Camera-type eye (tissue), 1 donor: ENCODE measurements around the gene NUP210. TPM values are rescaled to one million over a fixed set of nuclear protein-coding genes. Genes with fewer than 3 reads are reported as not detected.

ENCODE experiments used
- total RNA-seq: library from RNA; depleted of rRNA; stranded (reverse); fragments of >200 nt; gene quantifications from one replicate; pipeline ENCODE4 v1.2.3, GENCODE V29; 2014

Gene NUP210
- total RNA-seq = 29.5 TPM

GRCh38 chr3:13420045-13420830, at the start of gene NUP210:
TSS of gene NUP210 (minus strand) at chr3:13420322. CDS start at chr3:13420226, 96 bp downstream.

Other genes with a start within 250 kb of the NUP210 start
- gene HDAC11, start 60.0 kb upstream of the NUP210 start, total RNA-seq = 19.8 TPM
- gene FBLN2, start 128.8 kb upstream of the NUP210 start, total RNA-seq = 122 TPM